Cardiac muscle cell (in vitro differentiated cells and primary cell): Measurements from ENCODE around the gene CD300E. TPM values are rescaled to one million over a fixed set of nuclear protein-coding genes. Genes with fewer than 3 reads are reported as not detected.

Experiments
- DNase-seq, 2 donors: peaks; one replicate each; pipeline versions ENCODE4 v3.0.0 to v3.0.0-alpha.2; 2010 to 2017; ENCODE audit warnings: low read depth in 1 of 2, low spot score in 1 of 2
- H3K27ac ChIP-seq: fragments of 200-600 bp; sonication (generic); 2 replicates; pipeline ENCODE4 v1.5.1; 2016
- H3K27me3 ChIP-seq: fragments of 200-600 bp; sonication (generic); 2 replicates; pipeline ENCODE4 v1.6.0; 2016; ENCODE audit warnings: control low read depth
- H3K36me3 ChIP-seq: fragments of 200-600 bp; sonication (generic); 2 replicates; pipeline ENCODE4 v1.5.1; 2016; ENCODE audit warnings: control low read depth
- H3K4me1 ChIP-seq: fragments of 200-600 bp; sonication (generic); 2 replicates; pipeline ENCODE4 v1.8.1; 2017; ENCODE audit warnings: low read depth, mild to moderate bottlenecking, mixed run types
- H3K4me3 ChIP-seq: fragments of 200-600 bp; sonication (generic); 2 replicates; pipeline ENCODE4 v1.5.1; 2016; ENCODE audit warnings: mild to moderate bottlenecking
- H3K9me3 ChIP-seq: fragments of 200-600 bp; sonication (generic); 2 replicates; pipeline ENCODE4 v1.5.1; 2017; ENCODE audit warnings: low read depth, mild to moderate bottlenecking, control low read depth
- polyA plus RNA-seq: library from polyadenylated mRNA; unstranded; fragments of >200 nt; fragmentation: Nextera tagmentation; extraction: Ambion mirVana; gene quantifications from 2 replicates; pipeline ENCODE4 v1.2.1, GENCODE V29; 2016
- total RNA-seq: library from RNA; depleted of rRNA; stranded (reverse); fragments of >200 nt; gene quantifications from 2 replicates; pipeline ENCODE4 v1.2.3, GENCODE V29; 2016
- TF ChIP-seq, protein P1 (sequence below): IDR thresholded peaks from 2 replicates; pipeline ENCODE4 v1.5.1; 2012; ENCODE audit warnings: low read depth, mild to moderate bottlenecking, low read length

Gene CD300E
- total and polyA plus RNA-seq, 2 experiments from 2014 or later, result not detected

DNA sequence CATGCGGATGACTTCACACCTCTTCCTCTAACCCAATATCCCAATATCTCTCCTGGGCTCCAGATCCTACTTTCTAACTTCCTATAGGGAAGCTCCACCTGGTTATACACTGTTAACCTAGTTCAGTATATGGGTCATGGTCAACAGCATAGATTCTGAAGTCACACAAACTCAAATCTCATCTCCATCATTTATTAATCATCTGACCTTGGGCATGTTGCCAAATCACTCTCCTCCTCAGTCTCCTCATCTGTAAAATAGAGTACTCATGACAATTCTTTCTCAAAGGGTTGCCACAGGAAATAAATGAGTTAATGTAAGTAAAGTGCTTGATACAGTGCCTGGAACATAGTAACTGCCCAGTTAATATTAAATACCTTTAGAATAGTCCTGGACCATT, 593 bp upstream of the CD300E start:
- TF ChIP-seq, protein P1, sequence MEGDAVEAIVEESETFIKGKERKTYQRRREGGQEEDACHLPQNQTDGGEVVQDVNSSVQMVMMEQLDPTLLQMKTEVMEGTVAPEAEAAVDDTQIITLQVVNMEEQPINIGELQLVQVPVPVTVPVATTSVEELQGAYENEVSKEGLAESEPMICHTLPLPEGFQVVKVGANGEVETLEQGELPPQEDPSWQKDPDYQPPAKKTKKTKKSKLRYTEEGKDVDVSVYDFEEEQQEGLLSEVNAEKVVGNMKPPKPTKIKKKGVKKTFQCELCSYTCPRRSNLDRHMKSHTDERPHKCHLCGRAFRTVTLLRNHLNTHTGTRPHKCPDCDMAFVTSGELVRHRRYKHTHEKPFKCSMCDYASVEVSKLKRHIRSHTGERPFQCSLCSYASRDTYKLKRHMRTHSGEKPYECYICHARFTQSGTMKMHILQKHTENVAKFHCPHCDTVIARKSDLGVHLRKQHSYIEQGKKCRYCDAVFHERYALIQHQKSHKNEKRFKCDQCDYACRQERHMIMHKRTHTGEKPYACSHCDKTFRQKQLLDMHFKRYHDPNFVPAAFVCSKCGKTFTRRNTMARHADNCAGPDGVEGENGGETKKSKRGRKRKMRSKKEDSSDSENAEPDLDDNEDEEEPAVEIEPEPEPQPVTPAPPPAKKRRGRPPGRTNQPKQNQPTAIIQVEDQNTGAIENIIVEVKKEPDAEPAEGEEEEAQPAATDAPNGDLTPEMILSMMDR, result no peak
- Histone ChIP-seq H3K4me3 (no peak overlapping the region), H3K27me3 (no peaks in the 10 kb centered on the region), H3K27ac (no peak overlapping the region), H3K4me1 (no peaks in the 10 kb centered on the region), H3K36me3 (no peaks in the 10 kb centered on the region), H3K9me3 (no peaks in the 10 kb centered on the region)
- no peak for DNase-seq

GRCh38 chr17:74619077-74619673, 4.4 kb downstream of the CD300E start:
- H3K4me1 ChIP-seq, result no peaks in the 10 kb centered on the region
- H3K27ac ChIP-seq, result no peak overlapping the region
- H3K4me3 ChIP-seq, result no peak overlapping the region
- no peaks in the 10 kb centered on the region for H3K36me3 ChIP-seq
- peak in 1 of 2 donors; percentile 48 for DNase-seq
- H3K27me3 ChIP-seq, result no peaks in the 10 kb centered on the region
- TF ChIP-seq, protein P1, result no peak
- H3K9me3 ChIP-seq, result no peaks in the 10 kb centered on the region

GRCh38 chr17:74618451-74618850, 5.1 kb downstream of the CD300E start:
- Histone ChIP-seq H3K9me3 (no peaks in the 10 kb centered on the region), H3K36me3 (no peaks in the 10 kb centered on the region), H3K4me1 (no peaks in the 10 kb centered on the region), H3K27me3 (no peaks in the 10 kb centered on the region), H3K27ac (no peak overlapping the region), H3K4me3 (no peak overlapping the region)
- no peak for DNase-seq
- TF ChIP-seq, protein P1, result no peak

DNA sequence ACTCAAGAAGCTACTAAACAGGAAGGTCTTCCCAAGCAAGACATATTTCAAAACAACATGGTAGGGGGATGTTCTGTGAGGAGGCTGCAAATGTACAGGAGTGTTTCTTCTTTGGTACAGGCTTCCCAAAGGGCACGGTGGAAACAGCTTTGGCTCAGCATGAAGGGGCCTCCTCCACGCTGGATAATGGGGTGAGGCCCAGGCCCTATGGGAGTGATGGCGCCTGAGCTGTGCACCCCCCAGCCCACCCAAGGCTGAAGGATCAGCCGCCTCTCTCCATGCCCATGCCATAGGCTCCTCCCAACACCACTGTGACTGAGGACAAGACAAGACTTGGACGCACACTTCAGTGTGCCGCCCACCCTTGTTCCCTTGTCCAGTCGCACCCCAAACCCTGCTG, 6.8 kb downstream of the CD300E start:
- TF ChIP-seq, protein P1, result no peak
- Histone ChIP-seq H3K9me3 (no peaks in the 10 kb centered on the region), H3K27me3 (peaks cover 6% of the 10 kb centered on the region), H3K27ac (no peak overlapping the region), H3K36me3 (no peaks in the 10 kb centered on the region), H3K4me3 (no peak overlapping the region), H3K4me1 (no peaks in the 10 kb centered on the region)
- DNase-seq, result no peak

- Histone ChIP-seq H3K9me3 (no peaks in the 10 kb centered on the region), H3K27me3 (peaks cover 6% of the 10 kb centered on the region), H3K4me1 (no peaks in the 10 kb centered on the region), H3K4me3 (no peak overlapping the region), H3K27ac (no peak overlapping the region), H3K36me3 (no peaks in the 10 kb centered on the region)
- DNase-seq, result no peak
- TF ChIP-seq, protein P1, result no peak
Measured at GRCh38 chr17:74612046-74612445, 11.5 kb downstream of the CD300E start.
